CD4-positive, CD25-positive, alpha-beta regulatory T cell (primary cell): ENCODE measurements around the gene UTRN. TPM values are rescaled to one million over a fixed set of nuclear protein-coding genes. Genes with fewer than 3 reads are reported as not detected.

Source experiments
- ATAC-seq, 2 donors: fragments of 150-1000 bp; cut with Tn5 transposase; one replicate each; pipeline ENCODE4 v1.10.0; 2021; ENCODE audit warnings: low read depth in 2 of 2, moderate number of reproducible peaks in 2 of 2, moderate library complexity in 1 of 2
- DNase-seq, 3 donors: peaks; one replicate each; pipeline versions ENCODE4 v3.0.0 to v3.0.0-alpha.2; 2012 to 2022; ENCODE audit warnings: mixed read lengths in 1 of 3
- H3K27ac ChIP-seq: one replicate; pipeline ENCODE4 v1.7.0; 2013; ENCODE audit warnings: mild to moderate bottlenecking, low read length; ENCODE audit not compliant: insufficient read depth, poor library complexity, severe bottlenecking
- H3K27me3 ChIP-seq: one replicate; pipeline ENCODE4 v1.7.0; 2013; ENCODE audit warnings: low read length; ENCODE audit not compliant: control insufficient read depth, insufficient read depth
- H3K36me3 ChIP-seq: one replicate; pipeline ENCODE4 v1.7.0; 2013; ENCODE audit warnings: mild to moderate bottlenecking, low read length, moderate library complexity; ENCODE audit not compliant: control insufficient read depth, insufficient read depth
- H3K4me1 ChIP-seq: 2 replicates; pipeline ENCODE4 v1.7.0; 2013; ENCODE audit warnings: mild to moderate bottlenecking, low read length; ENCODE audit not compliant: insufficient read depth, control insufficient read depth, poor library complexity, severe bottlenecking
- H3K4me3 ChIP-seq: one replicate; pipeline ENCODE4 v1.7.0; 2013; ENCODE audit warnings: low read depth, mild to moderate bottlenecking, low read length, moderate library complexity
- H3K9me3 ChIP-seq, 2 experiments: 1 replicate in 1 of 2; 2 replicates in 1 of 2; pipeline ENCODE4 v1.7.0; 2013; ENCODE audit warnings: low read length in 2 of 2, mild to moderate bottlenecking in 1 of 2, moderate library complexity in 1 of 2; ENCODE audit not compliant: control insufficient read depth in 2 of 2
- H3K27ac Mint-ChIP-seq, 3 donors: one replicate each; pipeline ENCODE4 v1.8.0; 2020 to 2022; ENCODE audit warnings: mild to moderate bottlenecking in 3 of 3, mixed read lengths in 3 of 3, moderate library complexity in 2 of 3
- H3K27me3 Mint-ChIP-seq: one replicate; pipeline ENCODE4 v1.8.0; 2022; ENCODE audit warnings: mild to moderate bottlenecking, mixed read lengths
- H3K36me3 Mint-ChIP-seq: one replicate; pipeline ENCODE4 v1.8.0; 2020; ENCODE audit warnings: mixed read lengths
- H3K4me1 Mint-ChIP-seq, 4 donors: one replicate each; pipeline ENCODE4 v1.8.0; 2020 to 2022; ENCODE audit warnings: mixed read lengths in 4 of 4, mild to moderate bottlenecking in 1 of 4
- H3K4me3 Mint-ChIP-seq, 4 donors: one replicate each; pipeline ENCODE4 v1.8.0; 2020 to 2022; ENCODE audit warnings: mild to moderate bottlenecking in 4 of 4, mixed read lengths in 4 of 4, moderate library complexity in 3 of 4
- H3K9me3 Mint-ChIP-seq, 7 donors: one replicate each; pipeline ENCODE4 v1.8.0; 2020 to 2022; ENCODE audit warnings: mixed read lengths in 7 of 7, mild to moderate bottlenecking in 3 of 7, moderate library complexity in 2 of 7
- polyA plus RNA-seq, 4 donors: library from polyadenylated mRNA; unstranded; fragments of 300-500 nt; fragmentation: Illumina TruSeq; gene quantifications; one replicate each; pipeline ENCODE4 v1.2.3, GENCODE V29; 2021
- total RNA-seq: library from RNA; stranded (reverse); gene quantifications from one replicate; pipeline ENCODE4 v1.2.3, GENCODE V29; 2022

The UTRN gene
- total and polyA plus RNA-seq, 5 donors from 2014 or later = 34.9 to 297 (median 38.2) TPM

GRCh38 chr6:144315226-144315980, 30.3 kb downstream of the UTRN start:
- Mint-ChIP-seq H3K36me3 (no peaks in the 10 kb centered on the region), H3K27ac (no peak overlapping the region), H3K9me3 (no peaks in the 10 kb centered on the region), H3K27me3 (no peaks in the 10 kb centered on the region), H3K4me1 (peaks cover 4 to 12% (median 10%) of the 10 kb centered on the region in 4 donors), H3K4me3 (no peak overlapping the region)
- Histone ChIP-seq H3K9me3 (no peaks in the 10 kb centered on the region), H3K27ac (no peak overlapping the region), H3K27me3 (no peaks in the 10 kb centered on the region), H3K4me1 (peaks cover 9% of the 10 kb centered on the region), H3K36me3 (no peaks in the 10 kb centered on the region), H3K4me3 (no peak overlapping the region)
- no peak for DNase-seq
- ATAC-seq = no peak

GRCh38 chr6:144315981-144316861, 31.1 kb downstream of the UTRN start:
- H3K4me3 Mint-ChIP-seq = no peak overlapping the region
- no peak overlapping the region for H3K27ac Mint-ChIP-seq
- Histone ChIP-seq H3K4me3 (no peak overlapping the region), H3K27ac (no peak overlapping the region), H3K27me3 (no peaks in the 10 kb centered on the region), H3K36me3 (no peaks in the 10 kb centered on the region), H3K9me3 (no peaks in the 10 kb centered on the region), H3K4me1 (peaks cover 2% of the 10 kb centered on the region)
- DNase-seq (no peak), ATAC-seq (no peak)
- H3K4me1 Mint-ChIP-seq = peaks cover 0 to 11% (median 8%) of the 10 kb centered on the region in 4 donors
- no peaks in the 10 kb centered on the region for H3K36me3 Mint-ChIP-seq
- no peaks in the 10 kb centered on the region for H3K9me3 Mint-ChIP-seq
- H3K27me3 Mint-ChIP-seq = no peaks in the 10 kb centered on the region

GRCh38 chr6:144316862-144317195, 31.7 kb downstream of the UTRN start:
- Mint-ChIP-seq H3K27ac (no peak overlapping the region), H3K4me1 (peaks cover 0 to 10% (median 4%) of the 10 kb centered on the region in 4 donors), H3K27me3 (no peaks in the 10 kb centered on the region), H3K9me3 (no peaks in the 10 kb centered on the region), H3K4me3 (no peak overlapping the region), H3K36me3 (no peaks in the 10 kb centered on the region)
- H3K4me1 ChIP-seq = no peaks in the 10 kb centered on the region
- DNase-seq (no peak), ATAC-seq (no peak)
- no peaks in the 10 kb centered on the region for H3K9me3 ChIP-seq
- H3K27me3 ChIP-seq = no peaks in the 10 kb centered on the region
- no peak overlapping the region for H3K27ac ChIP-seq
- no peak overlapping the region for H3K4me3 ChIP-seq
- no peaks in the 10 kb centered on the region for H3K36me3 ChIP-seq

- Histone ChIP-seq H3K27me3 (no peaks in the 10 kb centered on the region), H3K27ac (no peak overlapping the region), H3K36me3 (no peaks in the 10 kb centered on the region), H3K4me1 (no peaks in the 10 kb centered on the region), H3K9me3 (no peaks in the 10 kb centered on the region), H3K4me3 (no peak overlapping the region)
- no peaks in the 10 kb centered on the region for H3K9me3 Mint-ChIP-seq
- no peaks in the 10 kb centered on the region for H3K27me3 Mint-ChIP-seq
- peak overlapping the region in 1 of 3 donors; percentile 26 for H3K27ac Mint-ChIP-seq
- ATAC-seq = no peak
- H3K4me1 Mint-ChIP-seq = peaks cover 0 to 10% (median 4%) of the 10 kb centered on the region in 4 donors
- H3K4me3 Mint-ChIP-seq = no peak overlapping the region
- DNase-seq = no peak
- no peaks in the 10 kb centered on the region for H3K36me3 Mint-ChIP-seq
Measured at GRCh38 chr6:144317736-144318135, 32.6 kb downstream of the UTRN start.

- DNase-seq = no peak
- H3K4me1 ChIP-seq = no peaks in the 10 kb centered on the region
- peaks cover 0 to 10% (median 4%) of the 10 kb centered on the region in 4 donors for H3K4me1 Mint-ChIP-seq
Measured at GRCh38 chr6:144319211-144319610, 34.1 kb downstream of the UTRN start.

GRCh38 chr6:144320741-144321140, 35.6 kb downstream of the UTRN start:
- Mint-ChIP-seq H3K4me3 (no peak overlapping the region), H3K4me1 (peaks cover 0 to 15% (median 5%) of the 10 kb centered on the region in 4 donors), H3K27me3 (no peaks in the 10 kb centered on the region), H3K9me3 (no peaks in the 10 kb centered on the region), H3K36me3 (no peaks in the 10 kb centered on the region), H3K27ac (peak overlapping the region in 1 of 3 donors; percentile 35)
- Histone ChIP-seq H3K4me3 (no peak overlapping the region), H3K36me3 (no peaks in the 10 kb centered on the region), H3K27me3 (no peaks in the 10 kb centered on the region), H3K4me1 (no peaks in the 10 kb centered on the region), H3K9me3 (no peaks in the 10 kb centered on the region), H3K27ac (no peak overlapping the region)
- ATAC-seq (no peak), DNase-seq (no peak)

More at GRCh38 chr6:144319211-144319610, 34.1 kb downstream of the UTRN start:
- no peaks in the 10 kb centered on the region for H3K27me3 Mint-ChIP-seq
- H3K9me3 ChIP-seq = no peaks in the 10 kb centered on the region
- H3K36me3 ChIP-seq = no peaks in the 10 kb centered on the region
- no peaks in the 10 kb centered on the region for H3K9me3 Mint-ChIP-seq
- H3K36me3 Mint-ChIP-seq = no peaks in the 10 kb centered on the region
- no peak overlapping the region for H3K27ac Mint-ChIP-seq
- H3K27me3 ChIP-seq = no peaks in the 10 kb centered on the region
- H3K27ac ChIP-seq = no peak overlapping the region
- no peak overlapping the region for H3K4me3 ChIP-seq
- no peak for ATAC-seq
- no peak overlapping the region for H3K4me3 Mint-ChIP-seq

- Mint-ChIP-seq H3K9me3 (no peaks in the 10 kb centered on the region), H3K4me3 (no peak overlapping the region), H3K27me3 (no peaks in the 10 kb centered on the region), H3K4me1 (peaks cover 0 to 15% (median 5%) of the 10 kb centered on the region in 4 donors), H3K36me3 (no peaks in the 10 kb centered on the region), H3K27ac (no peak overlapping the region)
- Histone ChIP-seq H3K27ac (no peak overlapping the region), H3K9me3 (no peaks in the 10 kb centered on the region), H3K4me1 (no peaks in the 10 kb centered on the region), H3K36me3 (no peaks in the 10 kb centered on the region), H3K4me3 (no peak overlapping the region), H3K27me3 (no peaks in the 10 kb centered on the region)
- DNase-seq (no peak), ATAC-seq (no peak)
Measured at GRCh38 chr6:144321839-144322591, 36.9 kb downstream of the UTRN start.
